ENCODE measurements around the gene KIF11.
A peak's percentile ranks its signal among the peaks of the same experiment; 100 is the strongest.
"Not testable (repeated sequence)": the region's sequence is repeated elsewhere in the genome, so short reads cannot be mapped to it uniquely, and the experiment has no call there.

The KIF11 gene

DNA sequence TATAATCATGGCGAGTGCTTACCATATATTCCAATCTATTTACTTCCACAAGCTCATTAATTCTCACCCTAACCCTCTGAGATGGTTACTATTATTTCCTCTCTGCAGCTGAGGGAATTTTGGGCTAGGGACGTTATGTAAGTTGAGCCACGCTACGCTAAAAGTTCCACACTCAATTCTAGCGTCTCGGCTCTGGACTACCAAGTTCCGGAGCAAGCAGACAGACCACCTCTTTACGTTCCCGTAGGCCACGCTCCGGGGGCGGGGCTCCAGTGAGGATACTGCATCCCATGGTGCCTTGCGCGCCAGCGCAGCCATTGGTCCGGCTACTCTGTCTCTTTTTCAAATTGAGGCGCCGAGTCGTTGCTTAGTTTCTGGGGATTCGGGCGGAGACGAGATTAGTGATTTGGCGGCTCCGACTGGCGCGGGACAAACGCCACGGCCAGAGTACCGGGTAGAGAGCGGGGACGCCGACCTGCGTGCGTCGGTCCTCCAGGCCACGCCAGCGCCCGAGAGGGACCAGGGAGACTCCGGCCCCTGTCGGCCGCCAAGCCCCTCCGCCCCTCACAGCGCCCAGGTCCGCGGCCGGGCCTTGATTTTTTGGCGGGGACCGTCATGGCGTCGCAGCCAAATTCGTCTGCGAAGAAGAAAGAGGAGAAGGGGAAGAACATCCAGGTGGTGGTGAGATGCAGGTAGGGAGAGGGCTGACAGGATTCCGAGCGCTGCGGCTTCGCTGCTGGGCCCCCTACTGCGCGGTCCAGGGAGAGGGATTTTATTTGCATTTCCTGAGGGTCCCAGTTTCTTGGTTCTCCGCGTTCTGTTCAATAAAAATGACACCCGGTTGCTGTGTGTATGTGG, at the start of gene KIF11:
Gene KIF11, plus strand, starts transcription at position 370 of the 858 bp plus-strand sequence. Its CDS starts 246 bp downstream, at position 616.
- peak; percentile 95 for DNase-seq (ENCODE audit: low spot score)

DNA sequence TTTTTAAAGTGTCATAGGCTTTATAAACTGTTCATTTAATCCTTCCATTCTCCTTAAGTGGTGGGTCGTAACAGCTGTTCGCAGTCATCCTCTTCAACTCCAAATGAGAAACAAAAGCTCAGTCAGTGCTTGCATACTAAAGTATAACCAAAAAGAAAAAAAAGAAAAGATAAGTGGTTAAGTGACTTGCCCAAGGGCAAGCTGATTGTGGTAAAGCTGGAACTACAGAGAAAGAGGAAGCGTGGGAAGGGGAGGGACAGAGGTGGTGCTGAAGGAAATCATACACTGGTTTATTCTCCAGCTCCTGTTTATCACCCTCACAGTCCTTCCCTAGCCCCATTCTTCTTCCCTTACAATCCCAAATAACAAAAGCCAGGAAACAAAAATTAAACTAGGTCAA, 48.6 kb upstream of the KIF11 start:
- no peak for DNase-seq (ENCODE audit: low spot score)

GRCh38 chr10:92545556-92545955, 47.4 kb upstream of the KIF11 start:
- DNase-seq (ENCODE audit: low spot score), result no peak

GRCh38 chr10:92547676-92548075, 45.3 kb upstream of the KIF11 start:
- no peak for DNase-seq (ENCODE audit: low spot score)

- no peak for DNase-seq (ENCODE audit: low spot score)
Measured at GRCh38 chr10:92550924-92551323, 42.0 kb upstream of the KIF11 start.

DNA sequence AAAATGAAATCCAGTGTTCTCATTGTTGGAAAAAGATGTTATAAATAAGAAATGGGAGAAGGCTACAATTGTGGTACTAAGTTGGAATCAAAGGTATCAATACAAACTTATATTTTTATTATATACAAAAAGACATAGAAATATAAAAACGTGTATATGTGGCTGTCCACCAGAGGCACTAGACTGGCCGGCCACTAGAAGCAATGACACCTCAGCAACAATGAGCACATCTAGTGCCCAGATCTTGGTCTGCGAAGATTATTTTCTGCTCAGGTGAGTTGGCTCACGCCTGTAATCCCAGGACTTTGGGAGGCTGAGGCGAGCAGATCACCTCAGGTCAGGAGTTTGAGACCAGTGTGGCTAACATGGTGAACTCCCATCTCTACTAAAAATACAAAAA, 40.6 kb upstream of the KIF11 start:
- DNase-seq (ENCODE audit: low spot score), result no peak

GRCh38 chr10:92553959-92554358, 39.0 kb upstream of the KIF11 start:
- DNase-seq (ENCODE audit: low spot score), result no peak

- no peak for DNase-seq (ENCODE audit: low spot score)
Measured at GRCh38 chr10:92559046-92559445, 33.9 kb upstream of the KIF11 start.

DNA sequence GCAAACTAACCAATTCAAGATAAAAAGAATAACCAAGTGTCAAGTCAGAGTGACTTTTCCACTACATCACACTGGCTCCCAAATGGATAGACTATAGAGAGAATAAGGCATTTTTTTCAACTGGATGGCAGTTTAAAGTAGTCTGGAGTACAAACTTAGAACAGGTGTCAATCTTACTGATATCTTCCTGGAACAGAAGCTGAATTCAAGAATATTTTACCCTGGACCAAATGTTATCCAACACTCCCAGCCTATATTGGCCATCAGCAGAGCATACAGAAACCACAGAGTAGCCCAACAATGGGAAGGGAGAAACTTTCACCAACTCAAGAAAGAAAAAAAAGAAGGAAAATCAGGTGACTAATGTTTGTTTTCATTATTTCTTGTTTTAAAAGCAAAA, 30.5 kb upstream of the KIF11 start:
- DNase-seq (ENCODE audit: low spot score), result no peak

DNA sequence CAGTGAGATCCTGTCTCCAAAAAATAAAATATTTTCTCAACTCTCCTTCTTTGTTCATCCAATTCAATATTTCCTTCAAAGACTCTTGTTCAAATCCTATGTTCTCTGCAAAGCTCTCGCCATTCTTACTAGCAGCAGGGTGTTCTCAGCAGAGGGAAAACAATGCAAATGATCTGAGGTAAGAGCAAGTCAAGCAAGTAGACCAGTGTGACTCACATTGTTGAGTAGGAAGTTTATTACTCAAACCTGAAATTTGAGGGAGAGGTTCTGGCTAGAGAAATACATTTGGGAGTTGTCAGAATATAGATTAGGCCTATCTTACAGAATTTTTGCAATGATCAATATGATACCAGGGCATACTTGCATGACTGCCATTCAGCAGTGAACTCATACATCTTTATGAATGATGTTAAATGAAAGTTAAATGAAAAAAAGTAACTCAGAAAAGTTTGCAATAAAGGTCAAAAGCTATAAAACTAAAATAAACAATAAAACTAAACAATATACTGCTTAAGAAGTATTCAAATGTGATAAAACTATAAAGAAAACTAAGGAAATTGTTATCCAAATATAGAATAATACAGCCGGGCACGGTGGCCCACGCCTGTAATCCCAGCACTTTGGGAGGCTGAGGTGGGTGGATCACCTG, 24.9 kb upstream of the KIF11 start:
- peak; percentile 36 for DNase-seq (ENCODE audit: low spot score)

DNA sequence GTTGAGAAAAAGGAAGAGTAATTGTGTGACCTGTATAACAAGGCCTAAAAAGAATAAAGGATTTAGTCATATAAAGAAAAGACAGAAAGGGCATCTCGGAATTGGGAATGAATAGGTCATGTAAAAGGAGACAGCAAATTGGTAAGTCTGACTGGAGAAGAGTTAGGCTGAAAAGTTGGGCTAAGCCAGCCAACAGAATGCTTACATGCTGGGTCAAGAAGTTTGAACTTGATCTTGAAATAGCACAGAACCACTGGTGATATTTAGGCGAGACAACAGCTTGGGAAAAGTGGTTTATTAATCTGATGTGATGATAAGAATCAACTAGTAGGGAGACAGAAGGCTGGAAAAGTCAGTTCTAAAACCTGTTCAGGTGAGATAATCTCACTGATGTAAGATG, 23.9 kb upstream of the KIF11 start:
- DNase-seq (ENCODE audit: low spot score), result no peak

GRCh38 chr10:92569663-92570062, 23.3 kb upstream of the KIF11 start:
- DNase-seq (ENCODE audit: low spot score), result not testable (repeated sequence)

GRCh38 chr10:92571649-92572048, 21.3 kb upstream of the KIF11 start:
- DNase-seq (ENCODE audit: low spot score), result no peak

- DNase-seq (ENCODE audit: low spot score), result no peak
Measured at GRCh38 chr10:92572362-92573090, 20.4 kb upstream of the KIF11 start.

- peak; percentile 23 for DNase-seq (ENCODE audit: low spot score)
Measured at GRCh38 chr10:92573091-92573797, 19.7 kb upstream of the KIF11 start.

DNA sequence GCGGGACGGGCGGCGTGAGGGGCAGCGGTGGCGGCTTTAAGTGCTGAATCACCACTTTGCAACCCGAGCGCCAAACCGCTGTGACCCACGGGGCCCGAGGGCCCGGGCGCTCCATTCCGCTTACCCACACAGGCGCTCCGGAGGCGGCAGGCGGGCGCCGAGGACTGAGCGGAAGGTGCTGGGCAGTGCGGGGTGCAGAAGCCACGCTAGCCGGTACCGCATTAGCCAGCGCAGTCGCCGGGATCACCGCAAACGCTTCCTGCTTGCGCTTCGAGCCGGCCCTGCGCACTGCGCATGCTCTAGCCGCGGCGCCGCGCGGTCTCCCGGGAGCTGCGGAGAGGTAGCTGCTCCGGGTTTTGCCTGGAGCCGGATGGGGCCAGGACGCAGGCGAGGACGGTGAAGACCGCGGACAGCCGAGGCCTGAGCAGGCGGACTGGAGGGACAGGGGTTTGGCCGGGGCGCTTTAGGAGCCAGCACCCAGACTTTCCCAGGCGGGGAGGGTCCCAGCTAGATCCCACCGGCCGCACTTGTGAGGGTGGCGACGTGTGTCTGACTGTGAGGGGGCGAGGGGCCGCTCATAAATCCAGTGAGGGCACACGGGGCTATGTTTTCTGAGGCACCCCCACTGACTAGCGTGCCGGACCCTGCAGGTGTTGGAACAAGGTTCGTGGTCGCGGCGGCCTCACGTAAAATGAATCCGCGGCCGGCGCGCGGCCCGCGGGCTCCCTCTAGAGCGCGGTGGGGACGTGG, 19.0 kb upstream of the KIF11 start, which contains the start of gene IDE:
Gene IDE, minus strand, starts transcription at position 296 of the 750 bp plus-strand sequence. Its CDS starts 74 bp downstream, at position 222.
- DNase-seq (ENCODE audit: low spot score), result peak; percentile 86

DNA sequence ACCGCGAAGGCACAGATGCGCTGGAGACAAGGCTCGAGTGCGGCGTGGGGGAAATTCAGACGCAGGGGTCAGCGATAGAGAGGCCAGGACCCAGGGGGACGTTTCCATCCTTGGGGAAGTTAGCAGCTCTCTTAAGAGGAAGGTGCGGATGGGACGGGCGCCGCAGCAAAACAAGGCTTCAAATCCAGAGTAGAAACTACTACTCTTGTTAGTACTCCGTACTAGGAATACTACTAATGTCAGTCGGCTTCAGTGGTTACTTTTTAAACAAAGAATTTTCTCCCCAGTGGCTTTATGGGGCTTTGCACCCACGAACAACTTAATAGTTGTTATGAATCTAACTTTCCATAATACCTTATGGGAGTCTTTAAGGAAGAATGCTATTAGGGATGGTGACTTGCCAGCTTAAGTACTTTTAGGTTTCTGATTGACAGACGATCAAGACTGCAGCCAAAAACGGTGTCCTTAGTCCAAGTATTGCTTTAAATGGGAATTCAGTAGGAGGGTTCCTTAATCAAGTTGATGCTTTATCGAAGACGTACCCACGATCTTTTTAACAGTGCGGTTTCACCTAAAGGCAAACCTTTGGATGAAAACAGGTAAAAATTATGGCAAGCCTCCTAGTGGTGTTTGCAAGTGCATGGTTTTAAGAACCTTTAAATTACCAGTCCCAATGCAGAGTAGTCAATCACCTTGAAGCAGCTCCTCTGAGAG, 18.2 kb upstream of the KIF11 start:
- DNase-seq (ENCODE audit: low spot score), result peak; percentile 35

GRCh38 chr10:92575961-92576360, 17.0 kb upstream of the KIF11 start:
- peak; percentile 19 for DNase-seq (ENCODE audit: low spot score)

DNA sequence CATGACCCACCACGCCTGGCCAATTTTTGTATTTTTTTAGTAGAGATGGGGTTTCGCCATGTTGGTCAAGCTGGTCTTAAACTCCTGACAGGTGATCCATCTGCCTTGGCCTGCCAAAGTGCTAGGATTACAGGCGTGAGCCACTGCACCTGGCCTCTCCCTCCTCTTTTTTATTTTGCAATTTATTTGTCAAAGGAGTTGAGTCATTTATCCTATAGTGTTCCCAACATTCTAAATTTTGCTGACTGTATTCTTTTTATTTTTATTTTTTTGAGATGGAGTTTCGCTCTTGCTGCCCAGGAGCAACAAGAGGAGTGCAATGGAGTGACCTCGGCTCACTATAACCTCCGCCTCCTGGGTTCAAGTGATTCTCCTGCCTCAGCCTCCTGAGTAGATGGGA, 10.6 kb upstream of the KIF11 start:
- not testable (repeated sequence) for DNase-seq (ENCODE audit: low spot score)

Measured in LoVo (cell line).